Measurements from ENCODE around the gene TPX2.

TPX2 gene

GRCh38 chr20:31709939-31710338 is 29.2 kb upstream of the TPX2 start:
- TF ChIP-seq CTCF (IDR thresholded peaks at IDR 0.05; ENCODE audit: insufficient read depth, low read length, missing control alignments): no peak
- ChIA-PET CTCF (interaction anchor here (1.2 to 5.3 kb wide), 3 partner anchors 10 to 49 kb away, joined by 3 to 79 read pairs (median 18); partner anchors contain the start of gene BCL2L1), POLR2A (no interaction called here)

GRCh38 chr20:31710423-31711108 is 28.5 kb upstream of the TPX2 start:
- POLR2A ChIA-PET: no interaction called here
- no peak for DNase-seq (ENCODE audit: low read depth, low spot score)
- TF ChIP-seq CTCF (IDR thresholded peaks at IDR 0.05; ENCODE audit: insufficient read depth, low read length, missing control alignments): no peak
- CTCF ChIA-PET: interaction anchor here (1.2 to 5.3 kb wide), 3 partner anchors 9 to 50 kb away, joined by 3 to 79 read pairs (median 18); partner anchors contain the start of gene BCL2L1
- no peak overlapping the region for H3K4me3 ChIP-seq (ENCODE audit: low read depth, low read length)

More at GRCh38 chr20:31709939-31710338, 29.2 kb upstream of the TPX2 start:
- DNase-seq (ENCODE audit: low read depth, low spot score): no peak
- no peak overlapping the region for H3K4me3 ChIP-seq (ENCODE audit: low read depth, low read length)

- no peak for DNase-seq (ENCODE audit: low read depth, low spot score)
- POLR2A ChIA-PET: interaction anchor here (1.0 to 1.1 kb wide), 2 partner anchors 9 to 50 kb away, joined by 3 read pairs; no protein-coding TSS in a partner anchor
- TF ChIP-seq CTCF (IDR thresholded peaks at IDR 0.05; ENCODE audit: insufficient read depth, low read length, missing control alignments): no peak
- CTCF ChIA-PET: interaction anchor here (1.0 to 5.3 kb wide), 5 partner anchors 12 to 99 kb away, joined by 3 to 79 read pairs (median 6); partner anchors contain the start of gene BCL2L1
- no peak overlapping the region for H3K4me3 ChIP-seq (ENCODE audit: low read depth, low read length)
Observed at GRCh38 chr20:31711179-31712111, 27.6 kb upstream of the TPX2 start.

GRCh38 chr20:31712112-31712553 is 27.0 kb upstream of the TPX2 start:
- ChIA-PET CTCF (interaction anchor here (0.7 to 5.3 kb wide), 7 partner anchors 11 to 99 kb away, joined by 3 to 79 read pairs (median 6); partner anchors contain the start of gene BCL2L1), POLR2A (interaction anchor here (0.6 to 2.1 kb wide), 5 partner anchors 7 to 51 kb away, joined by 3 to 12 read pairs (median 4); no protein-coding TSS in a partner anchor)
- no peak overlapping the region for H3K4me3 ChIP-seq (ENCODE audit: low read depth, low read length)
- no peak for TF ChIP-seq CTCF (IDR thresholded peaks at IDR 0.05; ENCODE audit: insufficient read depth, low read length, missing control alignments)
- DNase-seq (ENCODE audit: low read depth, low spot score): no peak

- CTCF ChIA-PET: interaction anchor here (0.7 to 5.3 kb wide), 7 partner anchors 11 to 100 kb away, joined by 3 to 79 read pairs (median 6); partner anchors contain the start of gene BCL2L1
- H3K4me3 ChIP-seq (ENCODE audit: low read depth, low read length): peak overlapping the region; percentile 43
- no peak for DNase-seq (ENCODE audit: low read depth, low spot score)
- POLR2A ChIA-PET: interaction anchor here (0.6 to 2.3 kb wide), 8 partner anchors 7 to 51 kb away, joined by 3 to 12 read pairs (median 4); partner anchors contain the start of gene BCL2L1
- no peak for TF ChIP-seq CTCF (IDR thresholded peaks at IDR 0.05; ENCODE audit: insufficient read depth, low read length, missing control alignments)
Observed at GRCh38 chr20:31712564-31713311, 26.4 kb upstream of the TPX2 start.
